GM23338 (cell line): Measurements from ENCODE around the gene RPL21.

Source experiments
- CREB1 ChIP-seq: fragments of 250-450 bp; sonication (Bioruptor Pico); IDR thresholded peaks from 2 replicates; pipeline ENCODE4 v1.5.0; 2020; ENCODE audit warnings: low read depth, mild to moderate bottlenecking, moderate library complexity
- EZH2phosphoT487 ChIP-seq: fragments of 200-600 bp; sonication (generic); IDR thresholded peaks from one replicate; pipeline ENCODE4 v1.8.1; 2018; ENCODE audit warnings: antibody characterized with exemption; ENCODE audit not compliant: unreplicated experiment
- POLR2AphosphoS5 ChIP-seq: IDR thresholded peaks from 2 replicates; pipeline ENCODE4 v1.6.1; 2016; ENCODE audit warnings: antibody characterized with exemption, low read depth
- TF ChIP-seq, protein P1 (sequence below), 2 experiments: fragments of 200-600 bp in 1 of 2; sonication (generic) in 1 of 2; conservative IDR thresholded peaks; 2 replicates each; pipeline versions ENCODE4 v1.5.1 to v1.6.1; 2016 to 2017; ENCODE audit warnings: antibody characterized with exemption in 2 of 2, low read depth in 2 of 2, mild to moderate bottlenecking in 2 of 2, moderate library complexity in 1 of 2

DNA sequence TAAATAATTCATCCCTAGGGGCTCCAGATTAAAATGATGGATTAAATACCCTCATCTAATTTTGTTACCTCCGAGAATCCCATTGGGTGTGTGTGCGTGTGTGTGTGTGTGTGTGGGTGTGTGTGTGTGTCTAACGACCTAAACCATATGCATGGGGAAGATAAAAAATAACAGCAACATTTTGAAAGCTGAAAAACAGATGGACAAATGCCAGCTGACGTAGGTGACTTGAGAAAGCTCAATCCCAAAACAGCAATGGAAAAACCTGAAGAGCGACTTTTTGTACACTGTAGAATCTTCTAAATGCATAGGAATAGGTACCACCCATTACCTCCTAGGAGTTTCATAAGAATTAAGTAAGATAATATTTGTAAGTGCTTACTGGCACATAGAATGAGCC, 8.7 kb upstream of the RPL21 start:
- TF ChIP-seq POLR2AphosphoS5, result no peak
- TF ChIP-seq, protein P1, sequence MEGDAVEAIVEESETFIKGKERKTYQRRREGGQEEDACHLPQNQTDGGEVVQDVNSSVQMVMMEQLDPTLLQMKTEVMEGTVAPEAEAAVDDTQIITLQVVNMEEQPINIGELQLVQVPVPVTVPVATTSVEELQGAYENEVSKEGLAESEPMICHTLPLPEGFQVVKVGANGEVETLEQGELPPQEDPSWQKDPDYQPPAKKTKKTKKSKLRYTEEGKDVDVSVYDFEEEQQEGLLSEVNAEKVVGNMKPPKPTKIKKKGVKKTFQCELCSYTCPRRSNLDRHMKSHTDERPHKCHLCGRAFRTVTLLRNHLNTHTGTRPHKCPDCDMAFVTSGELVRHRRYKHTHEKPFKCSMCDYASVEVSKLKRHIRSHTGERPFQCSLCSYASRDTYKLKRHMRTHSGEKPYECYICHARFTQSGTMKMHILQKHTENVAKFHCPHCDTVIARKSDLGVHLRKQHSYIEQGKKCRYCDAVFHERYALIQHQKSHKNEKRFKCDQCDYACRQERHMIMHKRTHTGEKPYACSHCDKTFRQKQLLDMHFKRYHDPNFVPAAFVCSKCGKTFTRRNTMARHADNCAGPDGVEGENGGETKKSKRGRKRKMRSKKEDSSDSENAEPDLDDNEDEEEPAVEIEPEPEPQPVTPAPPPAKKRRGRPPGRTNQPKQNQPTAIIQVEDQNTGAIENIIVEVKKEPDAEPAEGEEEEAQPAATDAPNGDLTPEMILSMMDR (conservative IDR thresholded peaks at IDR 0.05; ENCODE audit: low read depth in 2 of 2), result no peak
- no peak for TF ChIP-seq EZH2phosphoT487
- no peak for TF ChIP-seq CREB1
